K562 (cell line): ENCODE results near the gene PTPRG. TPM values are rescaled to one million over a fixed set of nuclear protein-coding genes. Genes with fewer than 3 reads are reported as not detected.

Source experiments
- ATAC-seq: fragments of 200-7000 bp; cut with Tn5 transposase; 3 replicates; pipeline ENCODE4 v1.9.1; 2020; ENCODE audit warnings: moderate library complexity
- BruUV-seq: library from RNA; stranded (reverse); fragments of 400-500 nt; replicated peaks from 2 replicates; lab custom pipeline; 2021; lab: Mats Ljungman, UMichigan
- CTCF ChIA-PET: fragments of 300-600 bp; formaldehyde crosslinking; extraction: SDS; loops from one replicate; lab custom pipeline; 2021; ENCODE audit warnings: low intra/inter-chr PET ratio; lab: Yijun Ruan, JAX
- POLR2A ChIA-PET: fragments of 300-600, 350-650 bp; sonication (Branson Sonifier 250); formaldehyde crosslinking; extraction: SDS; loops from one replicate; lab custom pipeline; 2021; ENCODE audit warnings: antibody characterized with exemption, inconsistent platforms; lab: Yijun Ruan, JAX
- DNase-seq, 4 experiments: peaks; one replicate each; pipeline versions ENCODE4 v3.0.0 to v3.0.0-alpha.2; 2011 to 2018; ENCODE audit warnings: low spot score in 3 of 4, mixed read lengths in 3 of 4; ENCODE audit errors: extremely low read depth in 1 of 4
- FAIRE-seq: peaks from 2 replicates; lab custom pipeline; 2011; peaks lifted over from hg19 to GRCh38; lab: Jason Lieb, UNC
- H2AFZ ChIP-seq: 2 replicates; pipeline ENCODE4 v1.6.0; 2011; ENCODE audit warnings: low read depth, low read length, control low read depth, inconsistent platforms
- H3K27ac ChIP-seq: fragments of 200-600 bp; 3 replicates; pipeline ENCODE4 v1.8.0; 2011; ENCODE audit warnings: low read depth, mild to moderate bottlenecking, control low read depth, inconsistent platforms, low read length, moderate library complexity, mixed read lengths; ENCODE audit errors: extremely low read depth
- H3K27me3 ChIP-seq, 2 experiments: fragments of 300-600 bp in 1 of 2; 2 replicates in 1 of 2; 3 replicates in 1 of 2; pipeline versions ENCODE4 v1.6.0 to v1.8.0; 2011; ENCODE audit warnings: inconsistent platforms in 2 of 2, low read length in 2 of 2, mild to moderate bottlenecking in 1 of 2, mixed read lengths in 1 of 2, moderate library complexity in 1 of 2; ENCODE audit not compliant: control insufficient read depth in 2 of 2, insufficient read depth in 2 of 2
- H3K36me3 ChIP-seq: fragments of 300-600 bp; 3 replicates; pipeline ENCODE4 v1.8.0; 2011; ENCODE audit warnings: mild to moderate bottlenecking, low read length, inconsistent platforms; ENCODE audit not compliant: control insufficient read depth, insufficient read depth
- H3K4me1 ChIP-seq, 2 experiments: fragments of 200-600 bp in 1 of 2; replicated peaks in 1 of 2; 2 replicates in 1 of 2; 3 replicates in 1 of 2; pipeline versions ENCODE4 v1.5.1 to v1.8.0; 2011; ENCODE audit warnings: inconsistent platforms in 2 of 2, low read length in 2 of 2, mild to moderate bottlenecking in 1 of 2, mixed read lengths in 1 of 2, moderate library complexity in 1 of 2; ENCODE audit not compliant: control insufficient read depth in 2 of 2, insufficient read depth in 2 of 2
- H3K4me2 ChIP-seq: 2 replicates; pipeline ENCODE4 v1.6.1; 2011; ENCODE audit warnings: low read length, control low read depth, inconsistent platforms, mixed read lengths; ENCODE audit not compliant: insufficient read depth
- H3K4me3 ChIP-seq: fragments of 200-600 bp; sonication (generic), shearing (Covaris generic); 2 replicates; pipeline ENCODE4 v1.5.1; 2016; ENCODE audit warnings: control low read depth, inconsistent platforms
- H3K79me2 ChIP-seq: fragments of 200-600 bp; 3 replicates; pipeline ENCODE4 v1.8.0; 2011; ENCODE audit warnings: low read length, inconsistent platforms; ENCODE audit not compliant: control insufficient read depth, insufficient read depth
- H3K9ac ChIP-seq, 2 experiments: 2 replicates each; pipeline versions ENCODE4 v1.6.0 to v1.6.1; 2011; ENCODE audit warnings: low read depth in 2 of 2, low read length in 2 of 2, control low read depth in 1 of 2, inconsistent platforms in 1 of 2, mild to moderate bottlenecking in 1 of 2, mixed read lengths in 1 of 2; ENCODE audit not compliant: insufficient read depth in 1 of 2
- H3K9me1 ChIP-seq: one replicate; pipeline ENCODE4 v1.6.0; 2011; ENCODE audit warnings: inconsistent platforms, mild to moderate bottlenecking, low read length, moderate library complexity; ENCODE audit not compliant: control insufficient read depth, insufficient read depth
- H3K9me3 ChIP-seq: replicated peaks from 2 replicates; pipeline ENCODE4 v1.5.1; 2011; ENCODE audit warnings: low read depth, low read length, inconsistent platforms; ENCODE audit not compliant: control insufficient read depth, insufficient read depth
- H4K20me1 ChIP-seq: replicated peaks from 2 replicates; pipeline ENCODE4 v1.6.1; 2011; ENCODE audit warnings: low read length, inconsistent platforms, mixed read lengths; ENCODE audit not compliant: control insufficient read depth, insufficient read depth
- CAMTA2 ChIP-seq: fragments of 250-450 bp; sonication (Bioruptor Pico); conservative IDR thresholded peaks from 2 replicates; pipeline ENCODE4 v1.5.1; 2022
- CTCF ChIP-seq, 3 experiments: IDR thresholded peaks in 2 of 3; conservative IDR thresholded peaks in 1 of 3; 2 replicates each; pipeline ENCODE4 v1.5.1; 2011 to 2012; ENCODE audit warnings: low read length in 3 of 3, mild to moderate bottlenecking in 3 of 3, control low read depth in 2 of 3, improper control_type of control experiment in 1 of 3, inconsistent platforms in 1 of 3, low read depth in 1 of 3, mixed read lengths in 1 of 3, moderate library complexity in 1 of 3; ENCODE audit not compliant: insufficient read depth in 2 of 3
- DACH1 ChIP-seq: fragments of 450-650 bp; IDR thresholded peaks from 2 replicates; pipeline ENCODE4 v1.6.1; 2018; ENCODE audit not compliant: partially characterized antibody
- DPF2 ChIP-seq: fragments of 450-650 bp; IDR thresholded peaks from 2 replicates; pipeline ENCODE4 v1.6.1; 2016
- FOSL1 ChIP-seq: fragments of 200-800 bp; sonication (Bioruptor generic); conservative IDR thresholded peaks from 2 replicates; pipeline ENCODE4 v1.6.1; 2016; ENCODE audit warnings: missing genetic modification characterization, missing compliant biosample characterization
- FOXA1 ChIP-seq: fragments of 450-650 bp; IDR thresholded peaks from 2 replicates; pipeline ENCODE4 v1.6.1; 2016; ENCODE audit warnings: mild to moderate bottlenecking, borderline replicate concordance
- GMEB1 ChIP-seq: fragments of 250-450 bp; sonication (Bioruptor Pico); IDR thresholded peaks from 2 replicates; pipeline ENCODE4 v1.4.0; 2020; ENCODE audit warnings: mild to moderate bottlenecking
- GTF2F1 ChIP-seq: IDR thresholded peaks from 2 replicates; pipeline ENCODE4 v1.6.1; 2011; ENCODE audit warnings: low read depth, low read length, improper control_type of control experiment
- KAT7 ChIP-seq: sonication (generic); formaldehyde crosslinking; IDR thresholded peaks from 2 replicates; pipeline ENCODE4 v1.8.0; 2022; ENCODE audit warnings: missing genetic modification reagents, mild to moderate bottlenecking, borderline replicate concordance
- LCOR ChIP-seq: sonication (generic); formaldehyde crosslinking; IDR thresholded peaks from 2 replicates; pipeline ENCODE4 v1.8.0; 2022; ENCODE audit warnings: mild to moderate bottlenecking, missing genetic modification reagents
- MYBL2 ChIP-seq, 2 experiments: fragments of 450-650 bp in 1 of 2; sonication (generic) in 1 of 2; formaldehyde crosslinking in 1 of 2; IDR thresholded peaks; 2 replicates each; pipeline versions ENCODE4 v1.6.1 to v1.8.1; 2017 to 2022; ENCODE audit warnings: borderline replicate concordance in 1 of 2, inconsistent platforms in 1 of 2, low read depth in 1 of 2, mild to moderate bottlenecking in 1 of 2, missing genetic modification reagents in 1 of 2, moderate library complexity in 1 of 2
- RHOXF2B ChIP-seq: fragments of 250-450 bp; sonication (Bioruptor Pico); conservative IDR thresholded peaks from 2 replicates; pipeline ENCODE4 v1.5.1; 2021
- RNF2 ChIP-seq: sonication (generic); IDR thresholded peaks from 2 replicates; pipeline ENCODE4 v1.6.1; 2016
- SUPT5H ChIP-seq: fragments of 450-650 bp; IDR thresholded peaks from 2 replicates; pipeline ENCODE4 v1.6.1; 2016
- ZBTB12 ChIP-seq: fragments of 250-450 bp; sonication (Bioruptor Pico); IDR thresholded peaks from 2 replicates; pipeline ENCODE4 v1.4.0; 2020
- ZEB2 ChIP-seq: fragments of 450-650 bp; IDR thresholded peaks from 2 replicates; pipeline ENCODE4 v1.6.1; 2016
- ZNF316 ChIP-seq: fragments of 450-650 bp; IDR thresholded peaks from 2 replicates; pipeline ENCODE4 v1.6.1; 2016
- ZNF408 ChIP-seq: fragments of 250-450 bp; sonication (Bioruptor Pico); IDR thresholded peaks from 2 replicates; pipeline ENCODE4 v1.4.0; 2020; ENCODE audit warnings: low read depth, mild to moderate bottlenecking, moderate library complexity
- ZNF75A ChIP-seq: fragments of 450-650 bp; formaldehyde crosslinking; IDR thresholded peaks from 2 replicates; pipeline ENCODE4 v1.4.0; 2020; ENCODE audit warnings: mild to moderate bottlenecking
- WGBS: fragments of 100-300 bp; shearing (Covaris generic); methylation state at CpG from one replicate; pipeline ENCODE4 v1.1.6; 2016; ENCODE audit warnings: low coverage, mixed read lengths; ENCODE audit not compliant: insufficient coverage; ENCODE audit errors: missing lambda C conversion rate; 5-methylcytosine and 5-hydroxymethylcytosine counted together
- in situ Hi-C: fragments of 300-500 bp; cut with MboI; formaldehyde crosslinking; loops from 4 replicates; pipeline ENCODE4 v1.15.0; 2018; ENCODE audit warnings: inconsistent platforms, mixed read lengths
- intact Hi-C: fragments of 100-400 bp; cut with micrococcal nuclease; formaldehyde crosslinking; loops from 2 replicates; pipeline ENCODE4 v1.14.2; 2022
- polyA plus RNA-seq, 8 experiments: library from polyadenylated mRNA; depleted of rRNA in 4 of 8; stranded (reverse) in 5 of 8; unstranded in 3 of 8; fragments of >200 nt; fragmentation: Nextera tagmentation in 2 of 8; fragmentation: Illumina TruSeq in 1 of 8; extraction: Ambion mirVana in 2 of 8; extraction: Trizol in 1 of 8; gene quantifications; 2 replicates each; pipeline versions ENCODE4 v1.2.1 to v1.2.3, GENCODE V29; 2011 to 2014; ENCODE audit warnings: inconsistent platforms in 1 of 8, missing spikeins in 1 of 8
- total RNA-seq, 7 experiments: library from RNA; depleted of rRNA in 6 of 7; stranded (reverse); fragments of >200 nt in 6 of 7; fragmentation: Illumina TruSeq in 2 of 7; extraction: Trizol in 2 of 7; gene quantifications; 2 replicates each; pipeline versions ENCODE4 v1.2.1 to v1.2.3, GENCODE V29; 2011 to 2021; ENCODE audit warnings: low replicate concordance in 1 of 7
- TF ChIP-seq, protein P1 (sequence below): fragments of 250-450 bp; sonication (Bioruptor Pico); IDR thresholded peaks from 2 replicates; pipeline ENCODE4 v1.9.0; 2021; ENCODE audit warnings: mild to moderate bottlenecking, inconsistent platforms

PTPRG gene
- total and polyA plus RNA-seq, 9 of the 15 experiments (the other 6 are each of a cell fraction or from before 2014, with no cell fraction given), result 0.16 TPM; not detected in 8

DNA sequence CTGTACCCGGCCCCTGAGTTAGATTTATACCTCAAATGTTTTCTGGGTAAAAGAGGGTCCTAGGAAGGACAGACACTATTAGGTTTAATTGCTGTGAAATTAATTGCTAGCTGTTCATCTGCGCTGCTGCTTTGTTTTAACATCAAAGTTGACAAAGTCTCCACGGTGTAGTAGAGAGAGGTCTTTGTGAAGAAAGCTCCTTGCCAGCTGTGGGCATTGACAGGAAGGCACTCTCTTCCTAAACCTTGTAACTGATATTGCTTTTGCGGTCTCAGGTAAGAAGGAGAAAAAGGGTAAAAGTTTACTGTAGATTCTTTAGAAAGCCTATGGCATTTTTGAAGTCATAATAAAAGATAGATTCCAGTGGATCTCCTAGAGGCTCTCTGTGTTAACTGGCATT is 68.1 kb downstream of the PTPRG start:
- in situ Hi-C loops, result no loop called here
- POLR2A ChIA-PET, result no interaction called here
- Histone ChIP-seq H3K79me2 (no peaks in the 10 kb centered on the region), H4K20me1 (no peaks in the 10 kb centered on the region), H2AFZ (no peak overlapping the region), H3K36me3 (no peaks in the 10 kb centered on the region), H3K4me3 (no peak overlapping the region), H3K4me1 (no peaks in the 10 kb centered on the region)
- DNase-seq (no peak), ATAC-seq (no peak), FAIRE-seq (no peak)
- CTCF ChIA-PET, result no interaction called here
- BruUV-seq, result no TSS peak
- TF ChIP-seq ZNF75A (CRISPR knock-in tag) (no peak), ZEB2 (no peak), ZNF408 (CRISPR knock-in tag) (no peak), DPF2 (no peak), RHOXF2B (CRISPR knock-in tag) (no peak), DACH1 (no peak), RNF2 (no peak), ZBTB12 (no peak), SUPT5H (no peak), FOSL1 (no peak), KAT7 (CRISPR knock-in tag) (no peak), LCOR (CRISPR knock-in tag) (no peak), MYBL2 (IDR thresholded peaks at IDR 0.05; ENCODE audit: low read depth) (no peak), MYBL2 (CRISPR knock-in tag; IDR thresholded peaks at IDR 0.05; ENCODE audit: borderline replicate concordance) (no peak), GTF2F1 (no peak), CAMTA2 (CRISPR knock-in tag) (no peak), FOXA1 (no peak), ZNF316 (no peak), CTCF (IDR thresholded peaks at IDR 0.05 in 2 of 3, conservative IDR thresholded peaks at IDR 0.05 in 1 of 3; ENCODE audit: insufficient read depth in 2 of 3, low read depth in 1 of 3, low read length in 3 of 3) (no peak), GMEB1 (no peak)
- TF ChIP-seq, protein P1, sequence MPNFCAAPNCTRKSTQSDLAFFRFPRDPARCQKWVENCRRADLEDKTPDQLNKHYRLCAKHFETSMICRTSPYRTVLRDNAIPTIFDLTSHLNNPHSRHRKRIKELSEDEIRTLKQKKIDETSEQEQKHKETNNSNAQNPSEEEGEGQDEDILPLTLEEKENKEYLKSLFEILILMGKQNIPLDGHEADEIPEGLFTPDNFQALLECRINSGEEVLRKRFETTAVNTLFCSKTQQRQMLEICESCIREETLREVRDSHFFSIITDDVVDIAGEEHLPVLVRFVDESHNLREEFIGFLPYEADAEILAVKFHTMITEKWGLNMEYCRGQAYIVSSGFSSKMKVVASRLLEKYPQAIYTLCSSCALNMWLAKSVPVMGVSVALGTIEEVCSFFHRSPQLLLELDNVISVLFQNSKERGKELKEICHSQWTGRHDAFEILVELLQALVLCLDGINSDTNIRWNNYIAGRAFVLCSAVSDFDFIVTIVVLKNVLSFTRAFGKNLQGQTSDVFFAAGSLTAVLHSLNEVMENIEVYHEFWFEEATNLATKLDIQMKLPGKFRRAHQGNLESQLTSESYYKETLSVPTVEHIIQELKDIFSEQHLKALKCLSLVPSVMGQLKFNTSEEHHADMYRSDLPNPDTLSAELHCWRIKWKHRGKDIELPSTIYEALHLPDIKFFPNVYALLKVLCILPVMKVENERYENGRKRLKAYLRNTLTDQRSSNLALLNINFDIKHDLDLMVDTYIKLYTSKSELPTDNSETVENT (CRISPR knock-in tag), result no peak
- TF ChIP-seq, all 486 proteins: peak for 0
- no peaks in the 10 kb centered on the region for H3K27me3 ChIP-seq
- intact Hi-C loops, result no loop called here
- no peaks in the 10 kb centered on the region for H3K9me1 ChIP-seq
- no peak overlapping the region for H3K27ac ChIP-seq
- 0% methylated on average over 4 of the region's 4 CpGs for WGBS
- H3K9me3 ChIP-seq, result no peaks in the 10 kb centered on the region
- H3K4me2 ChIP-seq, result no peak overlapping the region
- H3K9ac ChIP-seq, result no peak overlapping the region
